A549 (cell line): ENCODE measurements around the gene NUFIP2.
A peak's percentile ranks its signal among the peaks of the same experiment; 100 is the strongest.

Experiments used
- CHD2 ChIP-seq: fragments of 150-350 bp; IDR thresholded peaks from 2 replicates; pipeline ENCODE4 v1.6.1; 2014; ENCODE audit warnings: low read length; ENCODE audit not compliant: partially characterized antibody
- CTCF ChIP-seq: fragments of >200 bp; sonication (Bioruptor Twin); formaldehyde crosslinking; IDR thresholded peaks from 3 replicates; pipeline ENCODE4 v1.5.1; 2016
- EHMT2 ChIP-seq: fragments of 200-600 bp; sonication (generic); IDR thresholded peaks from 2 replicates; pipeline ENCODE4 v1.6.1; 2016; ENCODE audit warnings: antibody characterized with exemption, low read depth, mild to moderate bottlenecking, moderate library complexity
- ESRRA ChIP-seq: fragments of 150-350 bp; IDR thresholded peaks from 2 replicates; pipeline ENCODE4 v1.6.1; 2014; ENCODE audit warnings: mild to moderate bottlenecking, low read length, borderline replicate concordance
- HOXB13 ChIP-seq: fragments of 250-450 bp; sonication (Bioruptor Pico); IDR thresholded peaks from 2 replicates; pipeline ENCODE4 v1.5.0; 2020; ENCODE audit warnings: low read depth, mild to moderate bottlenecking, moderate library complexity
- NR3C1 ChIP-seq: fragments of >200 bp; sonication (Bioruptor Twin); formaldehyde crosslinking; IDR thresholded peaks from 3 replicates; pipeline ENCODE4 v1.6.1; 2017
- PHF8 ChIP-seq: fragments of 200-600 bp; sonication (generic); IDR thresholded peaks from 2 replicates; pipeline ENCODE4 v1.6.1; 2016; ENCODE audit warnings: low read depth, mild to moderate bottlenecking, antibody characterized with exemption, moderate library complexity, borderline replicate concordance
- POLR2A ChIP-seq: IDR thresholded peaks from 2 replicates; pipeline ENCODE4 v1.6.1; 2012; ENCODE audit warnings: mild to moderate bottlenecking, low read length
- RCOR1 ChIP-seq: fragments of 150-350 bp; IDR thresholded peaks from 2 replicates; pipeline ENCODE4 v1.6.1; 2014; ENCODE audit warnings: antibody characterized with exemption, low read length, low read depth
- SMC3 ChIP-seq: fragments of >200 bp; sonication (Bioruptor Twin); formaldehyde crosslinking; IDR thresholded peaks from 3 replicates; pipeline ENCODE4 v1.6.1; 2018; ENCODE audit warnings: inconsistent platforms

- TF ChIP-seq CTCF, result no peak
- no peak for TF ChIP-seq SMC3
- TF ChIP-seq CHD2, result no peak
- TF ChIP-seq POLR2A, result no peak
- TF ChIP-seq NR3C1, result no peak
- no peak for TF ChIP-seq EHMT2
- TF ChIP-seq HOXB13 (CRISPR knock-in tag), result no peak
- 0 out of 2 replicates have a peak, but pooled peaks have one; percentile 48 for TF ChIP-seq PHF8
- TF ChIP-seq ESRRA, result no peak
- TF ChIP-seq RCOR1, result no peak
Observed at GRCh38 chr17:29294580-29294900, 592 bp upstream of the NUFIP2 start.
